GM10248 (cell line): ENCODE measurements around the gene ATP6V0A1.

Experiments used
- CTCF ChIA-PET: fragments of 300-600 bp; sonication (Branson Sonifier 250); formaldehyde crosslinking; extraction: SDS; loops from one replicate; lab custom pipeline; 2021; ENCODE audit warnings: antibody characterized with exemption; lab: Yijun Ruan, JAX
- POLR2A ChIA-PET: fragments of 350-650 bp; sonication (Branson Sonifier 250); formaldehyde crosslinking; extraction: SDS; loops from one replicate; lab custom pipeline; 2020; ENCODE audit warnings: antibody characterized with exemption; lab: Yijun Ruan, JAX
- DNase-seq: peaks from one replicate; pipeline ENCODE4 v3.0.0; 2012; ENCODE audit errors: extremely low spot score
- TF ChIP-seq, protein P1 (sequence below): IDR thresholded peaks from 2 replicates; pipeline ENCODE4 v1.5.1; 2012; ENCODE audit warnings: mild to moderate bottlenecking, low read depth; ENCODE audit errors: extremely low read depth, missing control alignments, control extremely low read depth

The ATP6V0A1 gene

DNA sequence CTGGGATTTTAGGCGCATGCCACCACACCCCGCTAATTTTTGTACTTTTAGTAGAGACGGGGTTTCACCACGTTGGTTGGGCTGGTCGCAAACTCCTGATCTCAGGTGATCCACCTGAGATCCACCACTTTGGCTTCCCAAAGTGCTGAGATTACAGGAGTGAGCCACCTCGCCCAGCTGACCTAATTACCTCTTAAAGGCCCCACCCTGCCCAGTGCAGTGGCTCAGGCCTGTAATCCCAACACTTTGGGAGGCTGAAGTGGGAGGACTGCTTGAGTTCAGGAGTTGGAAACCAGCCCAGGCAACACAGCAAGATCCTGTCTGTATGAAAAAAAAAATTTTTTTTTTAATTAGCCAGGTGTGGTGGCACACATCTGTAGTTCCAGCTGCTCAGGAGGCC, 100.4 kb downstream of the ATP6V0A1 start:
- ChIA-PET POLR2A (no interaction called here), CTCF (interaction anchor here (1.1 to 1.7 kb wide), 3 partner anchors 10 to 19 kb away, joined by 3 to 11 read pairs (median 4); partner anchors contain the start of gene PSMC3IP)
- TF ChIP-seq, protein P1, sequence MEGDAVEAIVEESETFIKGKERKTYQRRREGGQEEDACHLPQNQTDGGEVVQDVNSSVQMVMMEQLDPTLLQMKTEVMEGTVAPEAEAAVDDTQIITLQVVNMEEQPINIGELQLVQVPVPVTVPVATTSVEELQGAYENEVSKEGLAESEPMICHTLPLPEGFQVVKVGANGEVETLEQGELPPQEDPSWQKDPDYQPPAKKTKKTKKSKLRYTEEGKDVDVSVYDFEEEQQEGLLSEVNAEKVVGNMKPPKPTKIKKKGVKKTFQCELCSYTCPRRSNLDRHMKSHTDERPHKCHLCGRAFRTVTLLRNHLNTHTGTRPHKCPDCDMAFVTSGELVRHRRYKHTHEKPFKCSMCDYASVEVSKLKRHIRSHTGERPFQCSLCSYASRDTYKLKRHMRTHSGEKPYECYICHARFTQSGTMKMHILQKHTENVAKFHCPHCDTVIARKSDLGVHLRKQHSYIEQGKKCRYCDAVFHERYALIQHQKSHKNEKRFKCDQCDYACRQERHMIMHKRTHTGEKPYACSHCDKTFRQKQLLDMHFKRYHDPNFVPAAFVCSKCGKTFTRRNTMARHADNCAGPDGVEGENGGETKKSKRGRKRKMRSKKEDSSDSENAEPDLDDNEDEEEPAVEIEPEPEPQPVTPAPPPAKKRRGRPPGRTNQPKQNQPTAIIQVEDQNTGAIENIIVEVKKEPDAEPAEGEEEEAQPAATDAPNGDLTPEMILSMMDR = no peak
- no peak for DNase-seq

GRCh38 chr17:42560246-42560645, 101.6 kb downstream of the ATP6V0A1 start:
- ChIA-PET POLR2A (no interaction called here), CTCF (interaction anchor here (1.1 kb wide), 1 partner anchor 17 kb away, joined by 3 read pairs; the partner anchor contains the start of gene PSMC3IP)
- TF ChIP-seq, protein P1 = no peak
- no peak for DNase-seq

- TF ChIP-seq, protein P1 = no peak
- POLR2A ChIA-PET = no interaction called here
- DNase-seq = peak; percentile 96
- CTCF ChIA-PET = interaction anchor here (4.2 kb wide), 1 partner anchor 17 kb away, joined by 20 read pairs; no protein-coding TSS in a partner anchor
These were observed 103.3 kb downstream of the ATP6V0A1 start, which contains the start of gene COASY for GRCh38 chr17:42561897-42562387. Gene COASY, plus strand, starts transcription at chr17:42562148. Its CDS starts 475 bp downstream, at chr17:42562623.

DNA sequence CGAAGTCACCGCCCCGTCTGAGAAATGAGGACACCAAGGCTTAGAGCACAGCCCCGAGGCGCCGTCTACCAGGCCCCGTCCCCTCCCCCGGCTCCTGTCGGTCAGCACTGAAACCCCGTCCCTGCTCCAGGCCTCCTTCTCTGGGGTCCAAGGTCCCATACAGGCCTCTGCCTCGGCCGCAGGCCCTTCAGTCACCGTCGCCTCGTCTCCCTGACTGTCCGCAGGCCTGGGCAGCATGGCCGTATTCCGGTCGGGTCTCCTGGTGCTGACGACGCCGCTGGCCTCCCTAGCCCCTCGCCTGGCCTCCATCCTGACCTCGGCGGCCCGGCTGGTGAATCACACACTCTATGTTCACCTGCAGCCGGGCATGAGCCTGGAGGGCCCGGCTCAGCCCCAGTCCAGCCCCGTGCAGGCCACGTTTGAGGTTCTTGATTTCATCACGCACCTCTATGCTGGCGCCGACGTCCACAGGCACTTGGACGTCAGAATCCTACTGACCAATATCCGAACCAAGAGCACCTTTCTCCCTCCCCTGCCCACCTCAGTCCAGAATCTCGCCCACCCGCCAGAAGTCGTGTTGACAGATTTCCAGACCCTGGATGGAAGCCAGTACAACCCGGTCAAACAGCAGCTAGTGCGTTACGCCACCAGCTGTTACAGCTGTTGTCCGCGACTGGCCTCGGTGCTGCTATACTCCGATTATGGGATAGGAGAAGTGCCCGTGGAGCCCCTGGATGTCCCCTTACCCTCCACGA, 103.9 kb downstream of the ATP6V0A1 start:
- no peak for DNase-seq
- TF ChIP-seq, protein P1 = no peak
- CTCF ChIA-PET = interaction anchor here (1.0 to 4.2 kb wide), 2 partner anchors 16 to 56 kb away, joined by 3 to 20 read pairs; no protein-coding TSS in a partner anchor
- POLR2A ChIA-PET = no interaction called here

GRCh38 chr17:42563143-42563509, 104.4 kb downstream of the ATP6V0A1 start:
- TF ChIP-seq, protein P1 = no peak
- no peak for DNase-seq
- ChIA-PET POLR2A (no interaction called here), CTCF (interaction anchor here (1.0 to 4.2 kb wide), 3 partner anchors 15 to 55 kb away, joined by 3 to 20 read pairs (median 3); no protein-coding TSS in a partner anchor)

DNA sequence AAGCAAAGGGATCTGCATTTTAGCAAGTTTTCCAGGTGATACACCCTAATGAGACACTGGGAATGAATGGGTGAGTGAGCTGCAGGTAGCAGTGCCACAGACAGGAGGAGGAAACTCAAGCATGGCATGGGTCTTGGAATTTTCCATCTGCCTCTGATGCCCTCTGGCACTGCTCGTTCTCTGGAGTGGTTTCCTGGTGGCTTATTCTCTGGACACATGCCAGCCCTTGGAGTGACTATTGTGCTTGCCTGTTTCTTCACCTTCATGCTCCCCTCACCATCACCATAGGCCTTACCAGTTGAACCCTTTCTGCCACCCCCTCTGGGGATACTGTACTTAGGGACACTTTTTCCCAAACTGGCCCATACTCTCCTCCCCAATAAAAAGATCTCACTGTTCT, 104.9 kb downstream of the ATP6V0A1 start:
- CTCF ChIA-PET = interaction anchor here (1.0 to 4.2 kb wide), 4 partner anchors 15 to 110 kb away, joined by 3 to 20 read pairs (median 4); no protein-coding TSS in a partner anchor
- POLR2A ChIA-PET = no interaction called here
- no peak for DNase-seq
- TF ChIP-seq, protein P1 = no peak
